ENCODE measurements around the gene CTTN. TPM values are rescaled to one million over a fixed set of nuclear protein-coding genes. Genes with fewer than 3 reads are reported as not detected.
A peak's percentile ranks its signal among the peaks of the same experiment; 100 is the strongest.

CTTN gene
- total RNA-seq, 4 donors from 2014 or later = 111 to 164 (median 146) TPM

DNA sequence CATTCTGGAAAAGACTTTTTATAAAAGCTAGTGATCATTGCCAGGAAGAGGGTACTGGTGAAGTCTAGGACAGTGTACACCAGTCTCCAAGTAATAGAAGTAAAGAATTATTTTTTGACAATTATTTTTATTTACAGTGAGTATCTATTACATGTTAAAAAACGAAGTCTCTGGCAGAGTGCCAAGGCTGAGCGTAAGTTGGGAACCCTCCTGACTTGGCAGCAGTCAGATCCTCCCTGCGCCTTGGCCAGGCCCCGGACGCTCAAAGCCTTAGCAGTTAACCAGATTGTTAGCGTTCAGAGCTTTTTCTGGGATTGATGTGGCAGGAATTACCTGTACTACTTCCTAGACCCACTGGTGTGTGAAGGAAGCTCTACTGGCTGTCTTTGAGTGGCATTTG is 38.1 kb upstream of the CTTN start:
- intact Hi-C loops (cut with DNase I) = no loop called here
- Histone ChIP-seq H3K27ac (replicated peaks in 1 of 4) (no peak overlapping the region), H3K27me3 (no peaks in the 10 kb centered on the region), H3K36me3 (peaks cover 33 to 94% (median 82%) of the 10 kb centered on the region in 4 donors), H3K4me1 (peaks cover 0 to 10% (median 0%) of the 10 kb centered on the region in 4 donors), H3K9me3 (no peaks in the 10 kb centered on the region), H3K4me3 (no peak overlapping the region)
- DNase-seq (ENCODE audit: extremely low spot score) = no peak
- WGBS = 75% methylated on average over 6 of the region's 6 CpGs
- no peak for TF ChIP-seq POLR2A (IDR thresholded peaks at IDR 0.05; ENCODE audit: low read depth)
- TF ChIP-seq, protein P1, sequence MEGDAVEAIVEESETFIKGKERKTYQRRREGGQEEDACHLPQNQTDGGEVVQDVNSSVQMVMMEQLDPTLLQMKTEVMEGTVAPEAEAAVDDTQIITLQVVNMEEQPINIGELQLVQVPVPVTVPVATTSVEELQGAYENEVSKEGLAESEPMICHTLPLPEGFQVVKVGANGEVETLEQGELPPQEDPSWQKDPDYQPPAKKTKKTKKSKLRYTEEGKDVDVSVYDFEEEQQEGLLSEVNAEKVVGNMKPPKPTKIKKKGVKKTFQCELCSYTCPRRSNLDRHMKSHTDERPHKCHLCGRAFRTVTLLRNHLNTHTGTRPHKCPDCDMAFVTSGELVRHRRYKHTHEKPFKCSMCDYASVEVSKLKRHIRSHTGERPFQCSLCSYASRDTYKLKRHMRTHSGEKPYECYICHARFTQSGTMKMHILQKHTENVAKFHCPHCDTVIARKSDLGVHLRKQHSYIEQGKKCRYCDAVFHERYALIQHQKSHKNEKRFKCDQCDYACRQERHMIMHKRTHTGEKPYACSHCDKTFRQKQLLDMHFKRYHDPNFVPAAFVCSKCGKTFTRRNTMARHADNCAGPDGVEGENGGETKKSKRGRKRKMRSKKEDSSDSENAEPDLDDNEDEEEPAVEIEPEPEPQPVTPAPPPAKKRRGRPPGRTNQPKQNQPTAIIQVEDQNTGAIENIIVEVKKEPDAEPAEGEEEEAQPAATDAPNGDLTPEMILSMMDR (IDR thresholded peaks at IDR 0.05) = no peak

DNA sequence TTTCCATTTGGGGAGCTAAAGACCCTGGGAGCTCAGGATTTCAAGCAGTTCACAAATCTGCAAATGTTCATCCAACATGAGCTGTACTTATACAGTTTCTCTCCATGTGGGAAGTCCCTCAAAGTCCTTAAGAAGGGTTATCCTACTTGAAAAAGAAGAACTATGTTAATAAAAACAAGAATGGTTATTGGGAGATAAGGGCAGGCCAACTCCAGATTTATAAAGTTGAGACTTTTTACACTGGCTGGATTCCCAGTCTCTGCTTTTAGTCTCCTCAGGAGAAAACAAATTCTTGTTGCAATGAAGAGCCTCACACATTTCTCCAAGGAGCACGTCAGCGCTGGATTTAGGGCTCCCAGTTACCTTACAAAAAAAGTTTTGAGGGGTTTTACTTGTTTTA is 34.2 kb upstream of the CTTN start:
- 64% methylated on average over 2 of the region's 2 CpGs for WGBS
- Histone ChIP-seq H3K4me1 (peaks cover 0 to 5% (median 0%) of the 10 kb centered on the region in 4 donors), H3K4me3 (no peak overlapping the region), H3K27me3 (no peaks in the 10 kb centered on the region), H3K36me3 (peaks cover 15 to 74% (median 57%) of the 10 kb centered on the region in 4 donors), H3K9me3 (no peaks in the 10 kb centered on the region), H3K27ac (replicated peaks in 1 of 4) (no peak overlapping the region)
- no peak for DNase-seq (ENCODE audit: extremely low spot score)
- intact Hi-C loops (cut with DNase I) = no loop called here
- TF ChIP-seq EP300 (IDR thresholded peaks at IDR 0.05) (no peak), POLR2A (IDR thresholded peaks at IDR 0.05; ENCODE audit: low read depth) (no peak), POLR2AphosphoS5 (IDR thresholded peaks at IDR 0.05) (no peak)
- TF ChIP-seq, protein P1 (IDR thresholded peaks at IDR 0.05) = no peak

DNA sequence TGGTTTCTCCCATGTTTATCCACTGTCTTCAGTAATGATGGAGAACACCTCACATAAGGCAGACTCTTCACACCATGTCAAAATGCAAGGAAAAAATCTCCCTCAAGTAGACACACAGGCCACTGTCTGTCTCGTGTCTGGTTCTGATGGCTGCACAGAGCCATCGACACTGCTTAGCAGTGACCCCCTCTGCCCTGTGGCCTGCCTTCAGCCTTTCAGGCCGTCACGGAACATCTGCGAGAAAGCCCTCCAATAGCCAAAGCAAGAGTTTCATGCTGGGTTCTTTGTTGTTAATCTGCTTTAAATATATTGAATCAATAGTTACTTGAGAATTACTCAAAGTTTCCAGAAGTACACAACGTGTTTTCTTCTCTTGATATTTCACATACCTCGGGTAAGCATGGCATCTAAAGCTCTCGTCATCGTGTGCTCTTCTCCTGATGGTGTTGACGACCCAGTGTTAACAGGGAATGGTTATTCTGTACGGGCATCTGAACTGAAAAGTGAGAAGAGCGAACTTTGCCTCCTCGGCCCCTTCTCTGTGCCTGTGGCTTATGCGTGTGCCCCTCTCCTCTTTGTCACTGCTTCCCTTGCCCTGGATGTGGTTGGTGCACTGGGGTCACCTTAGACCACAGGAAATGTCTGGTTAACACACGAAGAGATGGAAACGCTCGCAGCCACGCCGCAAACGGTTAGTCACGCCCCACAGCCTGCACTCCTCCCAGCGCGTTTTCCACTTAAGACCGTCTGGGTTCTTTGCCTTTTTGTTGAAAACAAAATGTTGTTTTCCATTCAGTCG is 33.4 kb upstream of the CTTN start:
- H3K4me1 ChIP-seq = peaks cover 0 to 5% (median 0%) of the 10 kb centered on the region in 4 donors
- peak; percentile 70 for DNase-seq (ENCODE audit: extremely low spot score)
- 82% methylated on average over 25 of the region's 25 CpGs for WGBS
- no peak overlapping the region for H3K4me3 ChIP-seq
- H3K27ac ChIP-seq (replicated peaks in 1 of 4) = no peak overlapping the region
- intact Hi-C loops (cut with DNase I) = no loop called here
- peaks cover 15 to 68% (median 51%) of the 10 kb centered on the region in 4 donors for H3K36me3 ChIP-seq
- H3K9me3 ChIP-seq = no peaks in the 10 kb centered on the region
- no peak for TF ChIP-seq POLR2A (IDR thresholded peaks at IDR 0.05; ENCODE audit: low read depth)
- TF ChIP-seq EP300 (IDR thresholded peaks at IDR 0.05) = no peak
- TF ChIP-seq, protein P1 (IDR thresholded peaks at IDR 0.05) = no peak
- no peak for TF ChIP-seq POLR2AphosphoS5 (IDR thresholded peaks at IDR 0.05)
- H3K27me3 ChIP-seq = no peaks in the 10 kb centered on the region

DNA sequence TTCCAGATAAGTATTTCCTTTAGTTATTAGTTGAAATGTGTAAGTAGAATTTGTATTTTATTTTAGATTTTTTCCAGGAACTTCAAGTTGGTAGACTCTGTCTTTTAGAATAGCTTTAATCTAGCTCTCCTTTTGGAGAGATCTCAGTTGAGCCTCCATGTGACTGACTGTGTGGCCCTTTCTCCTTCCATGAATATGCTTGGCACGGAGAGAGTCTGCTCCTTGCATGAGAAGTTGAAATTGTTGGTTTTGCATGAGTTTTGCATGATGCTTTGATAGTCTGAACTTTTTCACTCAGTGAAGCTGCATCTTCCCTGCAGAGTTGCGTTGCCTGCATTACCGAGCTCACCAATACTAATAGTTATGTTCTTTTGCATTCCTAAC is 32.8 kb upstream of the CTTN start:
- no peaks in the 10 kb centered on the region for H3K27me3 ChIP-seq
- no peak for TF ChIP-seq EP300 (IDR thresholded peaks at IDR 0.05)
- TF ChIP-seq, protein P1 (IDR thresholded peaks at IDR 0.05) = no peak
- TF ChIP-seq POLR2A (IDR thresholded peaks at IDR 0.05; ENCODE audit: low read depth) = no peak
- H3K4me3 ChIP-seq = no peak overlapping the region
- WGBS = 94% methylated on average over 3 of the region's 3 CpGs
- DNase-seq (ENCODE audit: extremely low spot score) = no peak
- intact Hi-C loops (cut with DNase I) = no loop called here
- peaks cover 0 to 5% (median 0%) of the 10 kb centered on the region in 4 donors for H3K4me1 ChIP-seq
- H3K9me3 ChIP-seq = no peaks in the 10 kb centered on the region
- no peak overlapping the region for H3K27ac ChIP-seq (replicated peaks in 1 of 4)
- peaks cover 15 to 64% (median 48%) of the 10 kb centered on the region in 4 donors for H3K36me3 ChIP-seq
